ENCODE measurements around the gene ABCD4. TPM values are rescaled to one million over a fixed set of nuclear protein-coding genes. Genes with fewer than 3 reads are reported as not detected.
A peak's percentile ranks its signal among the peaks of the same experiment; 100 is the strongest.

Gene ABCD4
- total and polyA plus RNA-seq, 2 experiments from 2014 or later: 24.1 to 26.3 TPM

- no peak overlapping the region for H3K27ac ChIP-seq
- no peak overlapping the region for H2AFZ ChIP-seq
- DNase-seq: no peak
- H3K79me2 ChIP-seq (ENCODE audit: insufficient read depth): no peaks in the 10 kb centered on the region
- no peaks in the 10 kb centered on the region for H3K9me2 ChIP-seq (ENCODE audit: insufficient read depth)
- 72 to 73% methylated on average over 8 of the region's 8 CpGs for WGBS, 2 experiments (ENCODE audit: low coverage in 1 of 2, low lambda C conversion rate in 2 of 2, missing lambda C conversion rate in 2 of 2)
- no peaks in the 10 kb centered on the region for H3K4me1 ChIP-seq (ENCODE audit: insufficient read depth)
- no peaks in the 10 kb centered on the region for H4K20me1 ChIP-seq (ENCODE audit: insufficient read depth)
- H3K27me3 ChIP-seq (replicated peaks; ENCODE audit: insufficient read depth): no peaks in the 10 kb centered on the region
- TF ChIP-seq EZH2 (IDR thresholded peaks at IDR 0.05; ENCODE audit: insufficient read depth, poor library complexity, severe bottlenecking) (no peak), EZH2phosphoT487 (IDR thresholded peaks at IDR 0.05; ENCODE audit: insufficient read depth, low read depth) (no peak)
- H3K4me2 ChIP-seq (ENCODE audit: unreplicated experiment): no peak overlapping the region
- no peaks in the 10 kb centered on the region for H3F3A ChIP-seq (ENCODE audit: insufficient read depth)
- H3K36me3 ChIP-seq (ENCODE audit: low read depth): no peaks in the 10 kb centered on the region
- H3K9ac ChIP-seq: no peak overlapping the region
- no peak overlapping the region for H3K4me3 ChIP-seq
- in situ Hi-C loops (cut with MboI): no loop called here
- H3K9me3 ChIP-seq (ENCODE audit: low read depth): no peaks in the 10 kb centered on the region
These were observed 6.6 kb upstream of the ABCD4 start for GRCh38 chr14:74309125-74310022.

- Histone ChIP-seq H3K4me2 (ENCODE audit: unreplicated experiment) (no peak overlapping the region), H3K4me3 (no peak overlapping the region), H3K36me3 (ENCODE audit: low read depth) (no peaks in the 10 kb centered on the region), H3K27me3 (replicated peaks; ENCODE audit: insufficient read depth) (no peaks in the 10 kb centered on the region), H4K20me1 (ENCODE audit: insufficient read depth) (no peaks in the 10 kb centered on the region), H3K79me2 (ENCODE audit: insufficient read depth) (no peaks in the 10 kb centered on the region), H3K4me1 (ENCODE audit: insufficient read depth) (no peaks in the 10 kb centered on the region), H3K9me2 (ENCODE audit: insufficient read depth) (no peaks in the 10 kb centered on the region), H3K27ac (no peak overlapping the region), H3K9ac (no peak overlapping the region), H2AFZ (no peak overlapping the region), H3F3A (ENCODE audit: insufficient read depth) (no peaks in the 10 kb centered on the region), H3K9me3 (ENCODE audit: low read depth) (no peaks in the 10 kb centered on the region)
- DNase-seq: no peak
- TF ChIP-seq EZH2phosphoT487 (IDR thresholded peaks at IDR 0.05; ENCODE audit: insufficient read depth, low read depth): no peak
- TF ChIP-seq EZH2 (IDR thresholded peaks at IDR 0.05; ENCODE audit: insufficient read depth, poor library complexity, severe bottlenecking): no peak
- in situ Hi-C loops (cut with MboI): no loop called here
- 46 to 56% methylated on average over 5 of the region's 5 CpGs for WGBS, 2 experiments (ENCODE audit: low coverage in 1 of 2, low lambda C conversion rate in 2 of 2, missing lambda C conversion rate in 2 of 2)
These were observed 6.0 kb upstream of the ABCD4 start for GRCh38 chr14:74308695-74309094.

GRCh38 chr14:74302152-74302628, 544 bp downstream of the ABCD4 start:
- Histone ChIP-seq H3K4me1 (ENCODE audit: insufficient read depth) (peaks cover 17% of the 10 kb centered on the region), H3K27ac (peak overlapping the region; percentile 68), H4K20me1 (ENCODE audit: insufficient read depth) (no peaks in the 10 kb centered on the region), H2AFZ (peak overlapping the region; percentile 100), H3K9me2 (ENCODE audit: insufficient read depth) (no peaks in the 10 kb centered on the region), H3K36me3 (ENCODE audit: low read depth) (peaks cover 6% of the 10 kb centered on the region; the same call in 1 of the 2 replicates), H3K4me2 (ENCODE audit: unreplicated experiment) (peak overlapping the region; percentile 89), H3K9ac (peak overlapping the region; percentile 83), H3K9me3 (ENCODE audit: low read depth) (no peaks in the 10 kb centered on the region), H3K4me3 (peak overlapping the region; percentile 88), H3K27me3 (replicated peaks; ENCODE audit: insufficient read depth) (no peaks in the 10 kb centered on the region), H3K79me2 (ENCODE audit: insufficient read depth) (peaks cover 46% of the 10 kb centered on the region), H3F3A (ENCODE audit: insufficient read depth) (peaks cover 22% of the 10 kb centered on the region)
- no peak for TF ChIP-seq EZH2phosphoT487 (IDR thresholded peaks at IDR 0.05; ENCODE audit: insufficient read depth, low read depth)
- DNase-seq: peak; percentile 85
- in situ Hi-C loops (cut with MboI): no loop called here
- 0% methylated on average over 6 of the region's 6 CpGs for WGBS, 2 experiments (ENCODE audit: low coverage in 1 of 2, low lambda C conversion rate in 2 of 2, missing lambda C conversion rate in 2 of 2)

- Histone ChIP-seq H3F3A (ENCODE audit: insufficient read depth) (peaks cover 22% of the 10 kb centered on the region), H4K20me1 (ENCODE audit: insufficient read depth) (no peaks in the 10 kb centered on the region), H3K27ac (peak overlapping the region; percentile 68), H3K9me3 (ENCODE audit: low read depth) (no peaks in the 10 kb centered on the region), H3K4me3 (peak overlapping the region; percentile 88), H3K4me1 (ENCODE audit: insufficient read depth) (peaks cover 17% of the 10 kb centered on the region), H3K4me2 (ENCODE audit: unreplicated experiment) (peak overlapping the region; percentile 89), H2AFZ (peak overlapping the region; percentile 100), H3K36me3 (ENCODE audit: low read depth) (peaks cover 9% of the 10 kb centered on the region; the same call in 1 of the 2 replicates), H3K27me3 (replicated peaks; ENCODE audit: insufficient read depth) (no peaks in the 10 kb centered on the region), H3K9ac (peak overlapping the region; percentile 83), H3K9me2 (ENCODE audit: insufficient read depth) (no peaks in the 10 kb centered on the region), H3K79me2 (ENCODE audit: insufficient read depth) (peaks cover 51% of the 10 kb centered on the region)
- WGBS, 2 experiments (ENCODE audit: low coverage in 1 of 2, low lambda C conversion rate in 2 of 2, missing lambda C conversion rate in 2 of 2): 6 to 8% methylated on average over 22 of the region's 22 CpGs
- in situ Hi-C loops (cut with MboI): no loop called here
- TF ChIP-seq EZH2 (IDR thresholded peaks at IDR 0.05; ENCODE audit: insufficient read depth, poor library complexity, severe bottlenecking): no peak
- no peak for TF ChIP-seq EZH2phosphoT487 (IDR thresholded peaks at IDR 0.05; ENCODE audit: insufficient read depth, low read depth)
- DNase-seq: peak; percentile 18
These were observed 1.1 kb downstream of the ABCD4 start for GRCh38 chr14:74301594-74302151.

Data from GM23248 (cell line).